HG02938 (cell line): ENCODE measurements around the gene HERC3.

Source experiments
- ATAC-seq: cut with Tn5 transposase; IDR thresholded peaks from one replicate; pipeline ENCODE4 v1.9.1; 2021; ENCODE audit warnings: mild to moderate bottlenecking, moderate library complexity; ENCODE audit not compliant: unreplicated experiment

Gene HERC3

DNA sequence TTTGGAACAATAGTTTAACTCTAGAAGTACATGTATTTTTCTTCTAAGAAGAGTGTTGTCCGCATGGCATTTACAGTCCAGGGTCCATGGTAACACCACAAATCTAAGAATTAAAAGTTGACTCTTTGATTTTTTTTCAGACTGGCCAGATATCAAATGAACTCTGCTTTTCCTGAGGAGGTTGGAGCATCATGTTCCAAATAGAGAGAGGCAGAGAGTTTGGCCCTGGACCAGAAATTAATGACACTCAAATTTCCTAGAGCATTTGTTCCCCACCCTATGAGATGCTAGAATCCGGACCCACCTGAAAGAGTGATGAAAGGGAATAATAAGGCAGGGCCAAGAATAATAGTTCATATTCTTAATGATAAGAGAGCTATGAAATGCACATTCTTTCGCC lies 152.3 kb downstream of the HERC3 start:
- no peak for ATAC-seq

- ATAC-seq: no peak
These were observed 152.9 kb downstream of the HERC3 start for GRCh38 chr4:88745175-88745574.

DNA sequence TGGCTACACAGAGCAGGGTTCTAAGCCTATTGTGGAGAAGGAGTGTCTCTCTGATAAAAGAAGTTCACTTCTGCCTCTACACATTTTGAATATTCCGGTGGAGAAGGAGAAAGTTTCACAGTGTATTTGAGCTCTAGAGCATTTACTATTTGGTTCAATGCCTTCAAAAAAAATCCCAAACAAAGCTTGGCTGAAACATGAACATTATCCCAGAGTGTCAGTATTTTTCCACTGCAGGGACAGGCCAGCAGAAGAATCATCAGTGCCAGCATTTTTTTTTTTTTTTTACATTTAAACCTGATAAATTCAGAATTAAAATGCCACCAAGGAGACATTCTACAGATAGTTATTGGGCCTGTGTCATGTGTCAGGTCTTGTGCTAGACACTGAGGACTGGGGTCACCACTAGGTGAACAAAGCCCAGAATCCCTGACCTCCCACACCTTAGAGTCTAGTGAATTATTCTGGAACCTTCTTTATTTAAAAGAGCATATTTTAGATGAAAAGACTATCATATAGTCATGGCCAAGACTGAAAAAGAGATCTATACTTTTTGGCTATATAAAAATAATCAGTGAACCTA lies 153.4 kb downstream of the HERC3 start:
- no peak for ATAC-seq

GRCh38 chr4:88746206-88746605 lies 153.9 kb downstream of the HERC3 start:
- ATAC-seq: no peak

GRCh38 chr4:88747351-88747750 lies 155.1 kb downstream of the HERC3 start:
- ATAC-seq: no peak

DNA sequence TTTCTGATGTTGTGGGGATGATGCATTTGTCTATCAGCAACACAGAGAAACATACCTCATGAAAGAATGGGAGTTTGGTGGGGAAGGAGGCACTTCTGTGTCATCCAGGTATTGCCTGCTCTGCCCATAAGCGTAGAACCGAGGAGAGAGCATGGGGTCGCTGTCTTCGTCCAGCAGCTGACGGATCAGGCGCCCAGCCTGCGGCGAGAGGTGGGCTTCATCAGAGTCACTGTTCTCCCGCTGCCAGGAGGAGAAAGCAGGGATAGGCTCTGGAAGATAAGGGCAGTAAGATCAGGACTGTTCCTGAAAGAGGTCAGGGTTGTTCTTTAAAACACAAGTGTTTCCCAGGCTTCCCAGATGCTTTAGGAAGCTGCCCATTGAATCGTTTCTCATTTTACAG lies 158.1 kb downstream of the HERC3 start:
- no peak for ATAC-seq

DNA sequence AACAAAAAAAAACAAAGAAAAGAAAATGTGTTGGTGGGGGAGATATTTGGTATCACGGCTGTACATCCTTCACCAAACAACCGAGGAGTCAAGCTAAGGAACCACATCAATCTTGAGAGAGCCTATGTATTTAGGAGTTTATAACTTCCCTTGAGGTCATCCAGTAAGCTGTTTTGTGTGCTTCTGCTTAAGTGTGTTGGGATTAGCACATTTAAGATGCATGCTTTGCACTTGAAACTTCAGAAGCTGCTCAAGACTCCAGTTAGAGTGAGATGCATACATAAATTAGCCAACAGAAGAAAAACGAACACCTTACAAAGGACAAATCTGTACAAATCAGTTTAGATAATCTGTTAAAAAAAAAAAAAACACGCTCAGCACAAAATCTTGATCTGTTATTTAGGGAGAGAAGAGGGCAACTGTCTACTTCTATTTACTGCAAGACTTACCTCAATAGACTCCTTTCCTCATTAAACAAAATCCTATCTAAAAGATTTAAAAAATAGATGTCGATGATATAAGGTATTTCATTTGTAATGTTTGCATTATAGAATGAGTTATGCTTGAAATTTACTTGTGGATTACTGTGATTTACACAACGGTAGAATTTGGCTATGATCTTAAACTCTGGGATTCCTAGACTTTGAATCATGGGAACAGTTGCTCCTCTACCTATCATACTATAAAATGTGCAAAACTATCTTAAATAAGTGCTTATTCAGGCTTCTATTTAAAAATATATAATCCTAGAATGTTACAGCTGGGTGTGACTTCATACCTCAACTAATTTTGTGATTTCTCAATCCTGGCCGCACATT lies 159.2 kb downstream of the HERC3 start:
- no peak for ATAC-seq

GRCh38 chr4:88752076-88752463 lies 159.8 kb downstream of the HERC3 start:
- ATAC-seq: no peak

DNA sequence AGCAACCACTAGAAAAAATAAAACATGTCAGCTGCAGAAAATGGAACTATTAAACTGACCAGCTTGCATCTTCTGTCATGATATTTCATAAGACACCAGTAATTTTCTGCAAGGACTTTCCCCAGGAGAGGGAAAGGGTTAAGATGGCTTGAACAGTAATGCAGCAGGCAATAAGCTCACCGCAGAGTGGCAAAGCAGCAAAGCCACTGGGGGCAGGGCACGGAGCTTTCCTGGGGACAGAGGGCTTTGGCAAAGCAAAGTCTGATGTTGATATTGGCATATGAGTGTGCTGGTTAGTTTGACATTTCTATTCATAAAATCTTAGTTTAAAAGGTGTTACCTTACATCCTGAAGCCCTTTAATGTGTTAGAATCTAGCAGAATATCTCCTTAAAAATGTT lies 160.5 kb downstream of the HERC3 start:
- no peak for ATAC-seq

DNA sequence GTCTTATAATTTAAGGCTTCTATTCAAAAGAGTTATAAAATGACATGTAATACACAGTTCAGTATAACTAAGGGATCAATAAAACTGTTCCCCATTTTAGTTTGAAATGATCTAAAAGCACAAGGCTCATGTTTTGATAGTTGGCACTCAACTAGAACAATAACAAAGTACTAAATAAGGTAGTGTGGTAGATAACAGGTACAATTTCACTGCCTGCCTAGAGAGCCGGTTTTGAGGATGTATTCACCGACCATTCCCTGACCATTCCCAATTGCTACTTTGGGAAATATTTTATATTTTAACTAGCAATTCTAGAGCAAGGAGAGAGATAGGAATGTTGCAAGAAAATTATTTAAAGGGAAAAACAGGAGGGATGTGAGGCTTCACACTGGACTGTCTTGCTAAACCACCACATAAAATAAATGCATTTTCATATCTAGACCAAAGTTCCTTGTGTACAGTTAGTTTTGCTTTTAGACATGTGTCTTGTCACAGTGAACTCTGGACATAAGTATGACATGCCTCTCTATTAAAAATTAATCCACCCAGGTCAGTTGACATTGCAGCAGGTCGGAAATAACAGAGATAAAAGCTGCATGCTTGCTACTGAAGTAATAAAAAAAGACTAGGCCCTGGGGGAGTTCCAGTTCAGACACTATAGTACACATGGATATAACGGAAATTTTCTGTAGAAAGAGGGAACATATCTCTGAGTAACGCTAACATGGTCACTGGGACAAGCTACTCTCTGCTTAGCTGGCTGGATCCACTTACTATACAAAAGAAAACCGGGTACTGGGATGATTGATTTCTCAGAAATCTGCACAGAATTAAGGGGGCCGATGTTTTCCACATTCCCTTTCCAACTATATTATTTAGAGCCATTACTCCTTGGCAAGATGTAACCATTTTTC lies 161.6 kb downstream of the HERC3 start:
- ATAC-seq: no peak

GRCh38 chr4:88754796-88755195 lies 162.5 kb downstream of the HERC3 start:
- ATAC-seq: no peak

DNA sequence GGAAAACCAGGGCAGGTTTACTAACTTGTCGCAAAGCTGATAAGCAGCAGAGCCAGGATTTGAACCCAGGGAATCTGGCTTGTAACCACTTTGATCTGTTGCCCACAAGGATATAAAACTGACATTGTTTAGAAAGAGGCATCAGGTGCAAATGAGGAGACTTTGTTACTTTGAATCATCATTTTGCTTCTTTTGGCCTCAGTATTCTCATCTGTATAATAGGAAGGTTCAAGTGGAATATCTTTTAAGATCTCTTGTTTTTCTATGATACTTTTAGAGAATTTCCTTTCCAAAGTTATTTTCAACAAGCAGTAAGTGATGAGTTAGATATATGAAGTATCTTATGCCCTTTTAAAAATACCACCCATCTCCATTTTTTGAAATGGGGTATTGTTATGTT lies 163.2 kb downstream of the HERC3 start:
- ATAC-seq: no peak

- ATAC-seq: no peak
These were observed 163.9 kb downstream of the HERC3 start for GRCh38 chr4:88756149-88756548.

DNA sequence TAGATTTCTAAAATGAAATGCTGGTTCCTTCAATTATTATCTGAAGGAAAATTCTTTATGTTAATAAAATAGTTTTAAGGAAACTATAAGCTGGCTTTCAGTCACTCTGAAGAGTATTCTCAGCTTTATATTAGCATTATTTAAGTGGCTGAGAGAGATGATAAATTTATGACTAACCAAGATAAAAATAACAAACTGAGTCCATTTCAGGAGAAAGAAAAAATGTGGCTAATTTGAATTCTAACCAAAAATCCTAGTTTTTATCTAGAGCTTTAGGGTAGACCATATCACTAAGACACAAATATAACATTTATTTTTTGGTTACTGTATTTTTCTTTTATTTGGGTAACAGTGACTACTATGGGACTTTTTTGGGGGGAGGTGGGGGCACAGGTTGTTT lies 164.8 kb downstream of the HERC3 start:
- no peak for ATAC-seq

DNA sequence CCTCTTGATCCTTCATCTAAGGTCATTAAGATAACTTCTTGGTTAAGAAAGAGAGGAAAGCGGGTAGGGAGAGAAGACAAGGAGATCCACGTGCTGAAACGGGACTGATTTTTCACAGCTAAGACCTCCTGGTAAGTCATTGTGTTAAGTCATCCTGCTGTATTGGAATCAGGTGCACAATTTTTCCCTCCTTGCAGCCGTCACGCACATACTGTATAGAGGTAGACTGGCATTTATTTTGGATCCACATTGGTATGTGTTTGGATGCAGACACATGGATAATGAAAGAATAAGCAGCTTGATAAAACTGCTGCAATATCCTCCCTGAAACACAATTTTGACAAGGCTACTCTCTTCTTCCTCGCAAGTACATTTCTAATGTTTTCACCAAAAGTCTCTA lies 165.5 kb downstream of the HERC3 start:
- no peak for ATAC-seq
